K562 (cell line): Measurements from ENCODE around the gene NDUFA5. TPM values are rescaled to one million over a fixed set of nuclear protein-coding genes. Genes with fewer than 3 reads are reported as not detected.

Source experiments
- BCL6 ChIP-seq: fragments of 250-450 bp; sonication (Bioruptor Pico); IDR thresholded peaks from 2 replicates; pipeline ENCODE4 v1.4.0; 2020
- C11orf30 ChIP-seq: fragments of 450-650 bp; IDR thresholded peaks from 2 replicates; pipeline ENCODE4 v1.6.1; 2016; ENCODE audit warnings: low read depth, mild to moderate bottlenecking
- ESRRA ChIP-seq: fragments of 450-650 bp; IDR thresholded peaks from 2 replicates; pipeline ENCODE4 v1.6.1; 2014; ENCODE audit warnings: low read depth, mild to moderate bottlenecking, moderate library complexity, borderline replicate concordance
- FOXM1 ChIP-seq, 2 experiments: fragments of 450-650 bp in 1 of 2; sonication (generic) in 1 of 2; formaldehyde crosslinking in 1 of 2; IDR thresholded peaks; 2 replicates each; pipeline versions ENCODE4 v1.6.1 to v1.9.0; 2017 to 2022; ENCODE audit warnings: low read depth in 2 of 2, mild to moderate bottlenecking in 2 of 2, missing genetic modification reagents in 1 of 2, moderate library complexity in 1 of 2
- HDGF ChIP-seq: fragments of 450-650 bp; IDR thresholded peaks from 2 replicates; pipeline ENCODE4 v1.6.1; 2016
- KDM2B ChIP-seq: fragments of 250-450 bp; sonication (Bioruptor Pico); IDR thresholded peaks from 2 replicates; pipeline ENCODE4 v1.8.0; 2021; ENCODE audit warnings: mild to moderate bottlenecking, moderate library complexity
- KLF10 ChIP-seq: fragments of 250-450 bp; sonication (Bioruptor Pico); IDR thresholded peaks from 2 replicates; pipeline ENCODE4 v1.6.1; 2021; ENCODE audit warnings: matching md5 sums
- RBM39 ChIP-seq: fragments of 200-400 bp; formaldehyde crosslinking; optimal IDR thresholded peaks from 2 replicates; pipeline ENCODE3; 2018; ENCODE audit warnings: low read depth, low read length
- THRAP3 ChIP-seq: fragments of 450-650 bp; IDR thresholded peaks from 2 replicates; pipeline ENCODE4 v1.6.1; 2016; ENCODE audit warnings: mild to moderate bottlenecking, inconsistent platforms, borderline replicate concordance
- ZNF24 ChIP-seq: fragments of 450-650 bp; IDR thresholded peaks from 2 replicates; pipeline ENCODE4 v1.6.1; 2016
- ZNF699 ChIP-seq: fragments of 250-450 bp; sonication (Bioruptor Pico); IDR thresholded peaks from 2 replicates; pipeline ENCODE4 v1.8.0; 2021; ENCODE audit warnings: mild to moderate bottlenecking, moderate library complexity; ENCODE audit not compliant: insufficient replicate concordance
- ZNF75A ChIP-seq: fragments of 450-650 bp; formaldehyde crosslinking; IDR thresholded peaks from 2 replicates; pipeline ENCODE4 v1.4.0; 2020; ENCODE audit warnings: mild to moderate bottlenecking
- polyA plus RNA-seq, 8 experiments: library from polyadenylated mRNA; depleted of rRNA in 4 of 8; stranded (reverse) in 5 of 8; unstranded in 3 of 8; fragments of >200 nt; fragmentation: Nextera tagmentation in 2 of 8; fragmentation: Illumina TruSeq in 1 of 8; extraction: Ambion mirVana in 2 of 8; extraction: Trizol in 1 of 8; gene quantifications; 2 replicates each; pipeline versions ENCODE4 v1.2.1 to v1.2.3, GENCODE V29; 2011 to 2014; ENCODE audit warnings: inconsistent platforms in 1 of 8, missing spikeins in 1 of 8
- total RNA-seq, 7 experiments: library from RNA; depleted of rRNA in 6 of 7; stranded (reverse); fragments of >200 nt in 6 of 7; fragmentation: Illumina TruSeq in 2 of 7; extraction: Trizol in 2 of 7; gene quantifications; 2 replicates each; pipeline versions ENCODE4 v1.2.1 to v1.2.3, GENCODE V29; 2011 to 2021; ENCODE audit warnings: low replicate concordance in 1 of 7
- TF ChIP-seq, protein P1 (sequence below): sonication (generic); formaldehyde crosslinking; IDR thresholded peaks from 2 replicates; pipeline ENCODE4 v1.8.0; 2022; ENCODE audit warnings: mild to moderate bottlenecking, missing genetic modification reagents, borderline replicate concordance
- TF ChIP-seq, protein P2 (sequence below): IDR thresholded peaks from 2 replicates; pipeline ENCODE4 v1.6.1; 2012; ENCODE audit warnings: low read depth, low read length, improper control_type of control experiment, borderline replicate concordance
- TF ChIP-seq, protein P3 (sequence below): sonication (generic); formaldehyde crosslinking; IDR thresholded peaks from 2 replicates; pipeline ENCODE4 v1.8.0; 2023; ENCODE audit warnings: mild to moderate bottlenecking, missing genetic modification reagents
- TF ChIP-seq, protein P4 (sequence below): fragments of 450-650 bp; formaldehyde crosslinking; IDR thresholded peaks from 2 replicates; pipeline ENCODE4 v1.4.0; 2020; ENCODE audit warnings: mild to moderate bottlenecking, moderate library complexity

Gene NDUFA5
- total and polyA plus RNA-seq, 9 of the 15 experiments (the other 6 are each of a cell fraction or from before 2014, with no cell fraction given), result 155 to 677 (median 269) TPM

DNA sequence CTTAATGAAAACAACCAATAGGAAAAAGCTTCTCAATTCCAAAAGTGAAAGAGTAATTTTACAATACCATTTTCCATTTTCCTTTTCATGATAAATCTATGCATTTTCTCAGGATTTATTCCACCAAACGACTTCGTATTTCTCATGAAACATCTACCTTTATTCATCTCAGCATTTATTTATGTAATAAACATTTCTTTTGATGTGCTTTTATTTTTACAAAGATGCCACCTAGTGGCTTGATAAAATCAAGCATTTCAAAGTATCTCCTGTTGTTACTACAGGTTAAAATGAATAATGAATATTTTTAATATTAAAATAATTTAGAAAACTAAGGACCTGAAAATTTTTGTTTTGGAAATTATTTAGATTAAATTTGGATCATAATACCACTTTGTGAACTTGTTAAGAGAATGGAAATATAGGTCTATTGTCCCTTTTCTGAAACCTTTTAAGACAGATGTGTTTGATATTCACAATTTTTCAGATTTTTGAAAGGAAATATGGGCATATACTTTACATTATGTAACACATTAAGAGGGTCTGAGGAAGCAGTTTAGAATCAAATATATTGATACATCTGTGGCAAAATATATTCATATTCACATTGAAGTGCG is 20.5 kb downstream of the NDUFA5 start (continued):
- TF ChIP-seq ZNF699 (CRISPR knock-in tag) (no peak), ZNF75A (CRISPR knock-in tag) (no peak), HDGF (no peak), C11orf30 (peak; percentile 36; the same call in 1 of the 2 replicates), KLF10 (CRISPR knock-in tag) (no peak), RBM39 (no peak), BCL6 (CRISPR knock-in tag) (no peak), KDM2B (CRISPR knock-in tag) (no peak), ESRRA (no peak), FOXM1 (IDR thresholded peaks at IDR 0.05; ENCODE audit: low read depth) (0 out of 2 replicates have a peak, but pooled peaks have one; percentile 2), FOXM1 (CRISPR knock-in tag; IDR thresholded peaks at IDR 0.05; ENCODE audit: low read depth) (no peak), ZNF24 (no peak), THRAP3 (0 out of 2 replicates have a peak, but pooled peaks have one; percentile 52)
- TF ChIP-seq, protein P1, sequence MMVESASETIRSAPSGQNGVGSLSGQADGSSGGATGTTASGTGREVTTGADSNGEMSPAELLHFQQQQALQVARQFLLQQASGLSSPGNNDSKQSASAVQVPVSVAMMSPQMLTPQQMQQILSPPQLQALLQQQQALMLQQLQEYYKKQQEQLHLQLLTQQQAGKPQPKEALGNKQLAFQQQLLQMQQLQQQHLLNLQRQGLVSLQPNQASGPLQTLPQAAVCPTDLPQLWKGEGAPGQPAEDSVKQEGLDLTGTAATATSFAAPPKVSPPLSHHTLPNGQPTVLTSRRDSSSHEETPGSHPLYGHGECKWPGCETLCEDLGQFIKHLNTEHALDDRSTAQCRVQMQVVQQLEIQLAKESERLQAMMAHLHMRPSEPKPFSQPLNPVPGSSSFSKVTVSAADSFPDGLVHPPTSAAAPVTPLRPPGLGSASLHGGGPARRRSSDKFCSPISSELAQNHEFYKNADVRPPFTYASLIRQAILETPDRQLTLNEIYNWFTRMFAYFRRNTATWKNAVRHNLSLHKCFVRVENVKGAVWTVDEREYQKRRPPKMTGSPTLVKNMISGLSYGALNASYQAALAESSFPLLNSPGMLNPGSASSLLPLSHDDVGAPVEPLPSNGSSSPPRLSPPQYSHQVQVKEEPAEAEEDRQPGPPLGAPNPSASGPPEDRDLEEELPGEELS (CRISPR knock-in tag), result no peak
- TF ChIP-seq, protein P2, sequence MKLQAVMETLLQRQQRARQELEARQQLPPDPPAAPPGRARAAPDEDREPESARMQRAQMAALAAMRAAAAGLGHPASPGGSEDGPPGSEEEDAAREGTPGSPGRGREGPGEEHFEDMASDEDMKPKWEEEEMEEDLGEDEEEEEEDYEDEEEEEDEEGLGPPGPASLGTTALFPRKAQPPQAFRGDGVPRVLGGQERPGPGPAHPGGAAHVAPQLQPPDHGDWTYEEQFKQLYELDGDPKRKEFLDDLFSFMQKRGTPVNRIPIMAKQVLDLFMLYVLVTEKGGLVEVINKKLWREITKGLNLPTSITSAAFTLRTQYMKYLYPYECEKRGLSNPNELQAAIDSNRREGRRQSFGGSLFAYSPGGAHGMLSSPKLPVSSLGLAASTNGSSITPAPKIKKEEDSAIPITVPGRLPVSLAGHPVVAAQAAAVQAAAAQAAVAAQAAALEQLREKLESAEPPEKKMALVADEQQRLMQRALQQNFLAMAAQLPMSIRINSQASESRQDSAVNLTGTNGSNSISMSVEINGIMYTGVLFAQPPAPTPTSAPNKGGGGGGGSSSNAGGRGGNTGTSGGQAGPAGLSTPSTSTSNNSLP, result peak; percentile 99
- TF ChIP-seq, protein P3, sequence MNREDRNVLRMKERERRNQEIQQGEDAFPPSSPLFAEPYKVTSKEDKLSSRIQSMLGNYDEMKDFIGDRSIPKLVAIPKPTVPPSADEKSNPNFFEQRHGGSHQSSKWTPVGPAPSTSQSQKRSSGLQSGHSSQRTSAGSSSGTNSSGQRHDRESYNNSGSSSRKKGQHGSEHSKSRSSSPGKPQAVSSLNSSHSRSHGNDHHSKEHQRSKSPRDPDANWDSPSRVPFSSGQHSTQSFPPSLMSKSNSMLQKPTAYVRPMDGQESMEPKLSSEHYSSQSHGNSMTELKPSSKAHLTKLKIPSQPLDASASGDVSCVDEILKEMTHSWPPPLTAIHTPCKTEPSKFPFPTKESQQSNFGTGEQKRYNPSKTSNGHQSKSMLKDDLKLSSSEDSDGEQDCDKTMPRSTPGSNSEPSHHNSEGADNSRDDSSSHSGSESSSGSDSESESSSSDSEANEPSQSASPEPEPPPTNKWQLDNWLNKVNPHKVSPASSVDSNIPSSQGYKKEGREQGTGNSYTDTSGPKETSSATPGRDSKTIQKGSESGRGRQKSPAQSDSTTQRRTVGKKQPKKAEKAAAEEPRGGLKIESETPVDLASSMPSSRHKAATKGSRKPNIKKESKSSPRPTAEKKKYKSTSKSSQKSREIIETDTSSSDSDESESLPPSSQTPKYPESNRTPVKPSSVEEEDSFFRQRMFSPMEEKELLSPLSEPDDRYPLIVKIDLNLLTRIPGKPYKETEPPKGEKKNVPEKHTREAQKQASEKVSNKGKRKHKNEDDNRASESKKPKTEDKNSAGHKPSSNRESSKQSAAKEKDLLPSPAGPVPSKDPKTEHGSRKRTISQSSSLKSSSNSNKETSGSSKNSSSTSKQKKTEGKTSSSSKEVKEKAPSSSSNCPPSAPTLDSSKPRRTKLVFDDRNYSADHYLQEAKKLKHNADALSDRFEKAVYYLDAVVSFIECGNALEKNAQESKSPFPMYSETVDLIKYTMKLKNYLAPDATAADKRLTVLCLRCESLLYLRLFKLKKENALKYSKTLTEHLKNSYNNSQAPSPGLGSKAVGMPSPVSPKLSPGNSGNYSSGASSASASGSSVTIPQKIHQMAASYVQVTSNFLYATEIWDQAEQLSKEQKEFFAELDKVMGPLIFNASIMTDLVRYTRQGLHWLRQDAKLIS (CRISPR knock-in tag), result no peak
- TF ChIP-seq, protein P4, sequence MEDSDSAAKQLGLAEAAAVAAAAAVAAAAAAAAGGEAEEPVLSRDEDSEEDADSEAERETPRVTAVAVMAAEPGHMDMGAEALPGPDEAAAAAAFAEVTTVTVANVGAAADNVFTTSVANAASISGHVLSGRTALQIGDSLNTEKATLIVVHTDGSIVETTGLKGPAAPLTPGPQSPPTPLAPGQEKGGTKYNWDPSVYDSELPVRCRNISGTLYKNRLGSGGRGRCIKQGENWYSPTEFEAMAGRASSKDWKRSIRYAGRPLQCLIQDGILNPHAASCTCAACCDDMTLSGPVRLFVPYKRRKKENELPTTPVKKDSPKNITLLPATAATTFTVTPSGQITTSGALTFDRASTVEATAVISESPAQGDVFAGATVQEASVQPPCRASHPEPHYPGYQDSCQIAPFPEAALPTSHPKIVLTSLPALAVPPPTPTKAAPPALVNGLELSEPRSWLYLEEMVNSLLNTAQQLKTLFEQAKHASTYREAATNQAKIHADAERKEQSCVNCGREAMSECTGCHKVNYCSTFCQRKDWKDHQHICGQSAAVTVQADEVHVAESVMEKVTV (CRISPR knock-in tag), result peak; percentile 49
